ENCODE data around the gene RBM39.
"Not testable (repeated sequence)": the region's sequence is repeated elsewhere in the genome, so short reads cannot be mapped to it uniquely, and the experiment has no call there.

The RBM39 gene

DNA sequence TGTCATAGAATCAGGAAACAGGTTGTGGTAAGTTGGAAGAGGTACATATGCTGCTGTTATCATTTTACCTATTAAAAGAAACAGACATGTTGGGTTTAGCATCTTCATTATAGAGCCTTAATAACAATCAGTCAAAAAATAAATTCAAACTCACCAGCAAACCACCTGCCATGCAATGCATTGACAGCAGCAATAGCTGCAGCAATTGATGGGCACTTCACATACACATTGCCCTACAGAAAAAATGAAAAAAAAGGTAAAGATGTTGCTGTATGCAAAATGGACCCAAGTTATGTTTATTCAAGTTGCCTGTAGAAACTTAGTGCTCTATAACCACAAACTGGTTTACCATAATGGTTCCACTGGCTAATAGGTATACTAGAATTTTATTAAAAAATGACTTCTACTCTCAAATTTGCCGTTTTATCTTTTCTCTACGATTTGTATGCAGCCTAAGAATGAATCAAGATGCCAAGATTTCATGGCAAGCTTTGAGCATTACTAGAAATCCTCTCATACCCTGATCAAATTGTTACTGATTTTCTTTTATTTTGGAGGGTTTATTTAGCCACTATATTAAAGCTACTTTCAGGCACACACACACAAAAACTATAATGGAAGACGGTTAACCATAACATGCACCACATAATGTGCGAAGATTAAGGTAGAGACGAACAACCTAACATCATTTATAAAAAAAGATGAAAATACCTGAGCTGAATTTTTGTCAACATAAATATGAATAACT lies 37.4 kb downstream of the RBM39 start:
- DNase-seq, result no peak

GRCh38 chr20:35702824-35703695 lies 39.0 kb downstream of the RBM39 start:
- DNase-seq, result no peak

- DNase-seq, result no peak
Observed at GRCh38 chr20:35702051-35702823, 39.8 kb downstream of the RBM39 start.

DNA sequence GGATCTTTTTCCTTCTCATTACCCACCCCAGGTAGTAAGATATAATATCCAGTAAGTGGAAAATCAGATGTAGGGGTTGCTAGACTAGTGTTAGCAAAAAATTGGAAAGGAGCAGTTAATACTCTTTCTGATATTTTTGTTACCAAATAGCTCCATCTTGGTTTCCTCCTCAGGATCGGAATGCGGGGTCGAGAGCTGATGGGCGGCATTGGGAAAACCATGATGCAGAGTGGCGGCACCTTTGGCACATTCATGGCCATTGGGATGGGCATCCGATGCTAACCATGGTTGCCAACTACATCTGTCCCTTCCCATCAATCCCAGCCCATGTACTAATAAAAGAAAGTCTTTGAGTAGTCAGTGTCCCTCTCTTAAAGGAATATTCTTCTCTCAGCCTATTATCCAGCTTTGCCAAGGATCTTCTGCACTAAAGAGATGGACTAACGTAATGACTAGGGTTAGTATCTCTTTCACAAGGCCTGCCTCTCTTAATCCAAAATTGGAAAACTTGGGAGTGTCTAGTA lies 41.4 kb downstream of the RBM39 start:
- DNase-seq, result no peak

GRCh38 chr20:35699957-35700624 lies 42.0 kb downstream of the RBM39 start:
- no peak for DNase-seq

GRCh38 chr20:35699127-35699956 lies 42.7 kb downstream of the RBM39 start, which contains the start of the genes NFS1 and ROMO1:
NFS1 (minus strand) TSS chr20:35699352; CDS start chr20:35699288, 64 bp downstream.
ROMO1 (plus strand) TSS chr20:35699405; CDS start chr20:35699633, 228 bp downstream.
- DNase-seq, result peak; percentile 79

- DNase-seq, result no peak
Observed at GRCh38 chr20:35698298-35699126, 43.5 kb downstream of the RBM39 start.

GRCh38 chr20:35697696-35698297 lies 44.3 kb downstream of the RBM39 start:
- DNase-seq, result no peak

DNA sequence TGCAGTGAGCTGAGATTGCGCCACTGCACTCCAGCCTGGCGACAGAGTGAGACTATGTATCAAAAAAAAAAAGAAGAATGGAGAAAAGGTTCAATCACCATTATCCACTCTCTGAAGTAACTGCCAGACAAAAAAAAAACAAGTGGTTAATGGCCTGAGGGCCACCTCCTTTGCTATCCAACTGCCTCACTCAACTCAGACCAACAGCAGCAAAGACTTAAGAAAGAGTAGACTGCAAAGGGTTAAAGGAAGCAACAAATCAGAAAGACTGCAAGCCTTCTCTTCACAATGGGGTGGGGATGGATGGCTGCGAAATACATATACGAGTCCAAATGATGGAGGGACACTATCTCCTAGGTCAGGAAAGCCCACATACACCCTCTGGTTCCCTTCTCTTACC lies 46.1 kb downstream of the RBM39 start:
- DNase-seq, result no peak

GRCh38 chr20:35695245-35695749 lies 46.8 kb downstream of the RBM39 start:
- no peak for DNase-seq

DNA sequence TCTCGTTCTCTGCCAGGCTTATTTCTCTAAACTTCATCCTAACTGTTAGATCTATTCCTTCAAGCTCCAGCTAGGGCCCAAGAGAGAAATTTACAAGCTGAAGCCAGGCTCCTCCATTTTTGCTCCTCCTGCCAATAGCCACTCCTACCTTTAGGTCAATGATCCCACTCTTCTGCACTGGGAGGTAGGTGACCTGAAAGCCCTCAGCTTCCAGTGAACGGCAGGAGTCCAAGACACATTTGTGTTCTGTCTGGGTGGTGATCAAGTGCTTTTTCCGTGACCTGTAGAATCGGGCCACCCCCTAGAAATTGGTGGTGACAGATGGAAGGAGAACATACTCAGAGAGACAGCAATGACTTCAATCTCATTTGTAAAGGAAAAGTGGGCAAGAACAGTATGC lies 51.8 kb downstream of the RBM39 start:
- DNase-seq, result no peak

DNA sequence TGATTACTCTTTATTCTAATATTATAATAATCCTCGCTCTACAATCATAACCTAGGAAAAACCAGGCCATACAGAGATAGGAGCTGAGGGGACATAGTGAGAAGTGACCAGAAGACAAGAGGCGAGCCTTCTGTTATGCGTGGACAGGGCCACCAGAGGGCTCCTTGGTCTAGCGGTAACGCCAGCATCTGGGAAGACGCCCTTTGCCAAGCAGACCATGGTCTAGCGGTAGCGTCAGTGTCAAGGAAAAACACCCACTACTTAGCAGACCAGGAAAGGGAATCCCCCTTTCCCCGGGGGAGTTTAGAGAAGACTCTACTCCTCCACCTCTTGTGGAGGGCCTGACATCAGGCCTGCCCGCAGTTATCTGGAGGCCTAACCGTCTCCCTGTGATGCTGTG lies 55.2 kb downstream of the RBM39 start:
- not testable (repeated sequence) for DNase-seq

DNA sequence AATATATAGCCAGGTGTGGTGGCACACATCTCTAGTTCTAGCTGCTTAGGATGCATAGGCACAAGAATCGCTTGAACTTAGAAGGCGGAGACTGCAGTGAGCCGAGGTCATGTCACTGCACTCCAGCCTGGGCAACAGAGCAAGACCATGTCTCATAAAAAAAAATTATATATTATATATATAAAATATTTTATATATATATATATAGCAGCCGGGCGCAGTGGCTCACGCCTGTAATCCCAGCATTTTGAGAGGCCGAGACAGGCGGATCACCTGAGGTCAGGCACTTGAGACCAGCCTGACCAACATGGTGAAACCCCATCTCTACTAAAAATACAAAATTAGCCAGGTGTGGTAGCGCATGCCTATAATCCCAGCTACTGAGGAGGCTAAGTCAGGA lies 56.7 kb downstream of the RBM39 start:
- not testable (repeated sequence) for DNase-seq

GRCh38 chr20:35681960-35682359 lies 60.1 kb downstream of the RBM39 start:
- DNase-seq, result no peak

GRCh38 chr20:35680452-35681183 lies 61.4 kb downstream of the RBM39 start:
- DNase-seq, result no peak

DNA sequence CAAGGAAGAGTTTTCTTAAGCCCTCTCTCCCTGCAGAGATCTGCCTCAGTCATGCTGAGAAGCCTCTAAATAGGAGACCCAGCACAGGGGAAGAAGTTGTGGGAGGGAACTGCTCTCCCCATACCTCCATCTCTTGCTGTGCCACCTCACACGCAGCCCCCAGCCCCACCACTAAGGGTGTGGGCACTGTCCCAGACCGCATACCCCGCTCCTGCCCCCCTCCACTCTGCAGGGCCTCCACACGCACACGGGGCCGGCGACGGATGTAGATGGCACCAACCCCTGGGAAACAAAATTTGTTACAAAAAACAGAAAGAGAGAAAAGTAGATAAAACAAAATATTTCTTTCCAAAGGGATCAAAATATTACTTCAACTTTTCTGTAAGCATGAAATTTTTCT lies 67.1 kb downstream of the RBM39 start:
- DNase-seq, result no peak

DNA sequence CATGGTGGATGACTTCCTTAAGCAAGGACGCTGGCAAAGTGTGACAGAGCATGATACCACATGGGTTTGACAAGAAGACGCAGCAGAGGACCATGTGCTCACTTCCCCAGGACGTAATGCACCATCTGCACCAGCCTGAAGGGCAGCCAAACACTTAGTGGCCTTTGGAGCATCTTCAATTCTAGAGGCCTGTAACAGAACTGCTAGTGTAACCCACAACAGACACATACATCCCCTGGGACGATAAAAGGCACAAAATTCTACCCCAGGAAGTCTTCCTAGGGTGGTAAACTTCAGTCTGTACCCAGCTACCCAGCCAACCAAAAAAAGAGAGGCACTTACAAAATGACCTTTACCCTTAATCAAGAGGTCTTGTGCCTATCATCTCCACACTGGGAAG lies 68.2 kb downstream of the RBM39 start:
- no peak for DNase-seq

DNA sequence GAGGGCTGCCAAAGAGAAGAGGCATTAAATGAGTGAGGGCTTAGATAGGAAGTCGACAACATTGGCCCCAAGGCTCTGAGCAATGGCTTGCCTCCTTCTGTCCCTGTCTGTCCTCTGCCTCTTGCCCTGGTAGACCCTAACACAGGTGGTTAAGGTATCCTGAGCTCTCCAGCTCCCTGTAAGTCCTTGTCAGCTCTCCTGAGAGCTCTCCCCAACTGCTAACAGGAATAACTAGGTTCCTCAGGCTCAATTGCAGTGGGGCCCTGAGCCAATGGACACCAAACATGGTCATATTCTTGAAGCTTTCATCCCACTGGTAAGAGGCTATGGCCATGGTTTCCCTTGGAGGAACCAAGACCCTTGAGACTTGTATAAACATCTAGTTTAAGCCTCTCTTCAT lies 72.4 kb downstream of the RBM39 start:
- no peak for DNase-seq

- DNase-seq, result no peak
Observed at GRCh38 chr20:35669221-35669620, 72.8 kb downstream of the RBM39 start.

Data from NCI-H526 treated with DMSO at 0.1 percent for 48 hours (cell line).